NT2/D1 (cell line): ENCODE results near the gene TRIM67.

Experiments used
- DNase-seq: peaks from one replicate; pipeline ENCODE4 v3.0.0-alpha.2; 2011; ENCODE audit warnings: low read depth, low spot score
- H3K27me3 ChIP-seq: 2 replicates; pipeline ENCODE4 v1.6.0; 2011; ENCODE audit warnings: mild to moderate bottlenecking; ENCODE audit not compliant: insufficient read length, insufficient read depth
- H3K36me3 ChIP-seq: 2 replicates; pipeline ENCODE4 v1.6.1; 2011; ENCODE audit warnings: mild to moderate bottlenecking, low read length, mixed read lengths; ENCODE audit not compliant: insufficient read depth, insufficient read length
- H3K4me1 ChIP-seq: 2 replicates; pipeline ENCODE4 v1.5.1; 2011; ENCODE audit not compliant: insufficient read depth, insufficient read length
- H3K4me3 ChIP-seq: 2 replicates; pipeline ENCODE4 v1.5.1; 2011; ENCODE audit warnings: low read depth; ENCODE audit not compliant: insufficient read length
- H3K9ac ChIP-seq: 2 replicates; pipeline ENCODE4 v1.6.0; 2011; ENCODE audit warnings: low read depth; ENCODE audit not compliant: insufficient read length
- H3K9me3 ChIP-seq: 2 replicates; pipeline ENCODE4 v1.5.1; 2011; ENCODE audit warnings: mild to moderate bottlenecking, low read length; ENCODE audit not compliant: insufficient read depth
- SUZ12 ChIP-seq: IDR thresholded peaks from 2 replicates; pipeline ENCODE4 v1.6.1; 2011; ENCODE audit not compliant: insufficient read length, insufficient read depth; ENCODE audit errors: extremely low read depth
- YY1 ChIP-seq: IDR thresholded peaks from 2 replicates; pipeline ENCODE4 v1.6.1; 2011; ENCODE audit not compliant: insufficient read length, insufficient read depth
- ZNF274 ChIP-seq: IDR thresholded peaks from 2 replicates; pipeline ENCODE4 v1.6.1; 2011; ENCODE audit warnings: mild to moderate bottlenecking, low read depth, low read length

The TRIM67 gene

DNA sequence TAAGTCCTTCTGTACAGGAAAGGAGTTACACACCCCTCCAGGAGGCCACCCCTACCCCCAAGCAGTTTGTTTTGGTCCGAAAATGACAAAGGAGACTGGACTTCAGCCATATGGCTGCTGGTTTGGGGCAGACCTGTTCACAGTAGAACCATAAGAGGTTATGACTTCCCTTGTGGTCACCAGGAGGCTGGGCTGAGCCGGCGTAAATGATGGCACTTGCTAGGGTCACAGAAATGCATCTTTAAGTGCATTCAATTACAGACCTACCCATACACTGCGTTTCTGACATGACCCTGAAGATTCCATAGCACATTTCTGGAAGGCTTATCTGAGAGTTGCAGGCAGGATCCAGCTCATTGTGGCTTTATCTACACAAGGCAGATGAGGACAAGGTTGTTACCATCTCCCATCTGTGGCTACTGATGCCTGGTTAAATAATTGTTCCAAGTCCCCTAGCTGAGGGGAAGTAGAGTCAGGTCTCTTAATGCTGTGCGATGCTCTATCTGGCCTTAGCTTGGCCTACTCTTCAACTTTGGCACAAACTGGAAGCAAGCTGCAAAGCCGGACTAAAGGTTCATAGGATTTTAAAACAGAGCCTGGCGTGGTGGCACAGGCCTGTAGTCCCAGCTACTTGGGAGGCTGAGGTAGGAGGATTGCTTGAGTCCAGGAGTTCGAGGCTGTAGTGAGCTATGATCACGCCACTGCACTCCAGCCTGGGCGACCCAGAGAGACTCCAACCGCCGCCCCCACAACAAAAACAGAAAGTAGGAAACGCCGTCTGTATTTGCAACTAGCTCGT, 1.7 kb upstream of the TRIM67 start:
- TF ChIP-seq SUZ12 (no peak), ZNF274 (no peak), YY1 (no peak)
- peaks cover 69% of the 10 kb centered on the region for H3K27me3 ChIP-seq
- no peak overlapping the region for H3K9ac ChIP-seq
- DNase-seq = no peak
- peaks cover 3% of the 10 kb centered on the region; the same call in 1 of the 2 replicates for H3K9me3 ChIP-seq
- H3K4me1 ChIP-seq = peaks cover 6% of the 10 kb centered on the region
- no peaks in the 10 kb centered on the region for H3K36me3 ChIP-seq
- no peak overlapping the region for H3K4me3 ChIP-seq

- peak overlapping the region; percentile 36 for H3K4me3 ChIP-seq
- peak overlapping the region; percentile 37 for H3K9ac ChIP-seq
- DNase-seq = no peak
- H3K4me1 ChIP-seq = peaks cover 6% of the 10 kb centered on the region
- H3K9me3 ChIP-seq = no peaks in the 10 kb centered on the region; the same call in 1 of the 2 replicates
- H3K27me3 ChIP-seq = peaks cover 78% of the 10 kb centered on the region
- no peaks in the 10 kb centered on the region for H3K36me3 ChIP-seq
- TF ChIP-seq ZNF274 = no peak
- no peak for TF ChIP-seq YY1
- peak; percentile 92 for TF ChIP-seq SUZ12
Observed at GRCh38 chr1:231160895-231161666, 777 bp upstream of the TRIM67 start.

- DNase-seq = no peak
- Histone ChIP-seq H3K4me3 (peak overlapping the region; percentile 50), H3K27me3 (peaks cover 88% of the 10 kb centered on the region)
Observed at GRCh38 chr1:231162297-231162969, 575 bp downstream of the TRIM67 start.

GRCh38 chr1:231162970-231163829, 1.3 kb downstream of the TRIM67 start:
- peak overlapping the region; percentile 32 for H3K9ac ChIP-seq
- H3K4me3 ChIP-seq = peak overlapping the region; percentile 50
- TF ChIP-seq ZNF274 = no peak
- TF ChIP-seq YY1 = no peak
- H3K4me1 ChIP-seq = peaks cover 6% of the 10 kb centered on the region
- DNase-seq = no peak
- H3K27me3 ChIP-seq = peaks cover 86% of the 10 kb centered on the region
- no peaks in the 10 kb centered on the region for H3K36me3 ChIP-seq
- no peaks in the 10 kb centered on the region; the same call in 1 of the 2 replicates for H3K9me3 ChIP-seq

More at GRCh38 chr1:231162297-231162969, 575 bp downstream of the TRIM67 start:
- peak overlapping the region; percentile 32 for H3K9ac ChIP-seq
- no peaks in the 10 kb centered on the region for H3K36me3 ChIP-seq
- peaks cover 6% of the 10 kb centered on the region for H3K4me1 ChIP-seq
- H3K9me3 ChIP-seq = no peaks in the 10 kb centered on the region; the same call in 1 of the 2 replicates
- TF ChIP-seq ZNF274 (no peak), YY1 (no peak), SUZ12 (peak; percentile 24)

GRCh38 chr1:231163830-231164427, 2.1 kb downstream of the TRIM67 start:
- Histone ChIP-seq H3K27me3 (peaks cover 80% of the 10 kb centered on the region), H3K36me3 (no peaks in the 10 kb centered on the region), H3K4me1 (peaks cover 6% of the 10 kb centered on the region), H3K4me3 (no peak overlapping the region), H3K9me3 (no peaks in the 10 kb centered on the region; the same call in 1 of the 2 replicates), H3K9ac (no peak overlapping the region)
- DNase-seq = no peak
- no peak for TF ChIP-seq ZNF274
- no peak for TF ChIP-seq SUZ12
- TF ChIP-seq YY1 = no peak

GRCh38 chr1:231165371-231165770, 3.5 kb downstream of the TRIM67 start:
- no peak overlapping the region for H3K4me3 ChIP-seq
- H3K4me1 ChIP-seq = peaks cover 6% of the 10 kb centered on the region
- H3K9ac ChIP-seq = no peak overlapping the region
- no peaks in the 10 kb centered on the region; the same call in 1 of the 2 replicates for H3K9me3 ChIP-seq
- H3K27me3 ChIP-seq = peaks cover 66% of the 10 kb centered on the region
- DNase-seq = no peak
- TF ChIP-seq SUZ12 (no peak), ZNF274 (no peak), YY1 (no peak)
- no peaks in the 10 kb centered on the region for H3K36me3 ChIP-seq
